GM06990 (cell line): ENCODE data around the gene TMEM178B.

Experiments used
- DNase-seq: peaks from one replicate; pipeline ENCODE4 v3.0.0-alpha.2; 2011; ENCODE audit not compliant: insufficient read length; ENCODE audit errors: extremely low read depth
- H3K27me3 ChIP-seq: replicated peaks from 2 replicates; pipeline ENCODE4 v1.6.0; 2011; ENCODE audit warnings: low read length; ENCODE audit not compliant: control insufficient read depth, insufficient read depth
- H3K36me3 ChIP-seq: 2 replicates; pipeline ENCODE4 v1.5.1; 2011; ENCODE audit warnings: low read length; ENCODE audit not compliant: control insufficient read depth, insufficient read depth
- H3K4me3 ChIP-seq: replicated peaks from 2 replicates; pipeline ENCODE4 v1.5.1; 2011; ENCODE audit warnings: low read depth, mild to moderate bottlenecking, control low read depth, low read length
- TF ChIP-seq, protein P1 (sequence below): IDR thresholded peaks from 2 replicates; pipeline ENCODE4 v1.5.1; 2011; ENCODE audit warnings: low read length, control low read depth, mild to moderate bottlenecking, inconsistent platforms; ENCODE audit not compliant: insufficient read depth, poor library complexity, severe bottlenecking

Gene TMEM178B

DNA sequence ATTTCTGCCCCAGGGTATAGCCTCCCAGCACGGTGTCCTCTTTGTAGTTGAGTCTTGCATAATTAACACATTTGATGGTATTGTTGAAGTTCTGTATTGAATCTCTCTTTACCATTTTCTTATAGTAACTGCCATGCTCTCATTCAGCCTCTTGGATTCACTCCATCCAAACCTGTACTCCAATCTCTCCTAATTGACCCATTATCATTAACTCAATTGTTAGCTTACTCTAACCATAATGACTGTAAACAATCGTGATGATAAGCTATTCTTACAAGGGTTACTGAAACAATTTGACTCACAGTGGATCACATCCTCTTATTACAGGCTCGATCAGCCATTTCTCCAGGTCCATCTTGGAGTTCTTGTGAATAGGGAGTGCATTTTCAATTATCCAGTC is 285.4 kb downstream of the TMEM178B start:
- TF ChIP-seq, protein P1, sequence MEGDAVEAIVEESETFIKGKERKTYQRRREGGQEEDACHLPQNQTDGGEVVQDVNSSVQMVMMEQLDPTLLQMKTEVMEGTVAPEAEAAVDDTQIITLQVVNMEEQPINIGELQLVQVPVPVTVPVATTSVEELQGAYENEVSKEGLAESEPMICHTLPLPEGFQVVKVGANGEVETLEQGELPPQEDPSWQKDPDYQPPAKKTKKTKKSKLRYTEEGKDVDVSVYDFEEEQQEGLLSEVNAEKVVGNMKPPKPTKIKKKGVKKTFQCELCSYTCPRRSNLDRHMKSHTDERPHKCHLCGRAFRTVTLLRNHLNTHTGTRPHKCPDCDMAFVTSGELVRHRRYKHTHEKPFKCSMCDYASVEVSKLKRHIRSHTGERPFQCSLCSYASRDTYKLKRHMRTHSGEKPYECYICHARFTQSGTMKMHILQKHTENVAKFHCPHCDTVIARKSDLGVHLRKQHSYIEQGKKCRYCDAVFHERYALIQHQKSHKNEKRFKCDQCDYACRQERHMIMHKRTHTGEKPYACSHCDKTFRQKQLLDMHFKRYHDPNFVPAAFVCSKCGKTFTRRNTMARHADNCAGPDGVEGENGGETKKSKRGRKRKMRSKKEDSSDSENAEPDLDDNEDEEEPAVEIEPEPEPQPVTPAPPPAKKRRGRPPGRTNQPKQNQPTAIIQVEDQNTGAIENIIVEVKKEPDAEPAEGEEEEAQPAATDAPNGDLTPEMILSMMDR, result no peak
- Histone ChIP-seq H3K4me3 (no peak overlapping the region), H3K27me3 (no peaks in the 10 kb centered on the region; the same call in 1 of the 2 replicates), H3K36me3 (no peaks in the 10 kb centered on the region)
- DNase-seq, result no peak

DNA sequence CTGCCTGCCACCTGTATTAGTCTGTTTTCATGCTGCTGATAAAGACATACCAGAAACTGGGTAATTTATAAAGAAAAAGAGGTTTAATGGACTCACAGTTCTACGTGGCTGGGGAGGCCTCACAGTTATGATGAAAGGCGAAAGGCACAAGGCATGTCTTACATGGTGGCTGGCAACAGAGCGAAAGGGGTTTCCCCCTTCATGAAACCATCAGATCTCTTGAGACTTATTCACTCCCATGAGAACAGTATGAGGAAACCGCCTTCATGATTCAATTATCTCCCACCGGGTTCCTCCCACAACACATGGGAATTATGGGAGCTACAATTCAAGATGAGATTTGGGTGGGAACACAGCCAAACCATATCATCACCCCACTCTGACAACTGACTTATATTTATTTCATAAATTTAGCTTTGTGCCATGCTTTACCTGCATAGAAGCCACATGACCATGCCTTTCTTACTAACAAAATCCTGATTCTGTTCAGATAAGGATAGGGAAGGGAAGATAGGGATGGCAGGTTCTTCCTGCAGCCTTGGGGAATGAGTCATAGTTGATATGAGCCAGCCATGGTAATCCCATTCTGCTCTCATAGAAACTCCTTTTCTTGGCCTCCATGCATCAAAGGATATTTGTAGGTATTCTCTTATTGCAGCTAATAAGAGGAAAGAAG is 286.0 kb downstream of the TMEM178B start:
- Histone ChIP-seq H3K27me3 (no peaks in the 10 kb centered on the region; the same call in 1 of the 2 replicates), H3K36me3 (no peaks in the 10 kb centered on the region), H3K4me3 (no peak overlapping the region)
- DNase-seq, result no peak
- TF ChIP-seq, protein P1, result no peak

DNA sequence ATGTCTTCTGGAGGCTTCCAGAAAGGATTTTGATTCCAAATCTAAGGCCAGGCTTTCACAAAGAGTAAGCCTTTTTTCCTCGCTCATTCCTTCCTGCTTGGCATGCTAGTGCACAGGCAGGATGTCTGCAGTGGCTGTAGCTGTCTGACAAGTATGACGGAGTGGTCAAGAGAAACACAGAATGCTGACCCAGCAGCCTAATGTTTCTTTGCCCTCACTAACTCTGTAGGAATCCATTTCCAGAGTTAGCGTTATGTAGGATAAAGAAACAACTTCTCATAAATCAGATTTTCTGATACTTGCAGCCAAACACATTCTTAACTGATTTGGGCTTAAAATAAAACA is 286.5 kb downstream of the TMEM178B start:
- Histone ChIP-seq H3K4me3 (no peak overlapping the region), H3K36me3 (no peaks in the 10 kb centered on the region), H3K27me3 (no peaks in the 10 kb centered on the region; the same call in 1 of the 2 replicates)
- TF ChIP-seq, protein P1, result no peak
- DNase-seq, result no peak

DNA sequence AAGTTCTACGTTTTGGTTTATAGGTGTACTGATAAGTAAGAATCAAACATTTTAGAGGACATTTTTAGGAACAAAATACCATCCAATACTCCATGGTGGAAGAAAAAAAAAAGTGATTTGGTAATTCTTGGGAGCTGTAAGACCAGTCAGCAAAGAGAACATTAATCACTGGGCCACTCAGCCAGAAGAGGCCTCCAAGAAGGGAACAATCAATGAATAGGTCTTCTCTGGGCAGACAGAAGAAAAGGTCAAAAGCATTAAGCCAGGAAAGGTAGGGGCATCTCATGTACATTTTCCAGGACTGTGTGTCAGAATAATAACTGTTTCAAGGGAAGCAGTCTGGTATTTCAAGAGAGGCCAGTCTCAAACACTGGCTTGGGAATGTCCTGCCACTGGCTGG is 286.9 kb downstream of the TMEM178B start:
- Histone ChIP-seq H3K27me3 (no peaks in the 10 kb centered on the region; the same call in 1 of the 2 replicates), H3K4me3 (no peak overlapping the region), H3K36me3 (no peaks in the 10 kb centered on the region)
- TF ChIP-seq, protein P1, result no peak
- no peak for DNase-seq

DNA sequence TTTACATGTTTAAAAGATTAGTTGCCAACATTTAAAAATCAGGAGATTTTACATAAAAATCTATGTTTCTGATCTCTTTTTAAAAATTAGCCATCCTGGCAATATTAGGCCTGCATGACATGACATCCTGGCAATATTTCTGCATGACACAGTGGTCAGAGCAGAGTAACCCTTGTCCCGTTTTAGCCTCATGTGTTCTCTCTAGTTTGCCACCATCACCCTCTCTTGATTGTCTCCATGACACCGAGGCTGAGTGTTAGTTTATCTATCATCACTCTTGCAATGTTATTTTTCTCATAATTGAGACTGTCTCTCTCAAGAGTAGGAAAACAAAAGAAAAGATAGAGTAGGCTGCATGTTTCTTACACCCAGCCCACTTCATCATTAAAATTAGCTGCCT is 287.6 kb downstream of the TMEM178B start:
- TF ChIP-seq, protein P1, result no peak
- Histone ChIP-seq H3K4me3 (no peak overlapping the region), H3K27me3 (no peaks in the 10 kb centered on the region; the same call in 1 of the 2 replicates), H3K36me3 (no peaks in the 10 kb centered on the region)
- no peak for DNase-seq

DNA sequence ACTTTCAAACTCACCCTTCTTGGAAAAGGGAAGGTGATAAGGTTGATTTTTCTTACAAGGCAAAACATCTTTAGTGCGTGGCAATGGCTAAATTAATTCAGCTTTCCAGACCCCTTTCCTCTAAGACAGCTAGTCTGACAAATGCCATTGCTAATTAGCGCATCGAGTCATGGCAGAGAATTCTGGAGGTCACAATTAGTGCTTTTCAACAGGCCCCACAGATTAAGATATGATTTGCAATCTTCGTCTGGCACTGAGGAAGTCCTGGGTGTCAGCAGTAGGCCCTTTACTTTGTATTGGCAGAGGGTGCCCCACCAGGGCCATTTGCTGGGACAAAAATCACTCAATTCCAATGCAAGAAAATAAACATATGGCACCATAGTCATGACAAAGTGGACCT is 288.1 kb downstream of the TMEM178B start:
- H3K4me3 ChIP-seq, result no peak overlapping the region
- TF ChIP-seq, protein P1, result no peak
- no peaks in the 10 kb centered on the region; the same call in 1 of the 2 replicates for H3K27me3 ChIP-seq
- no peaks in the 10 kb centered on the region for H3K36me3 ChIP-seq
- DNase-seq, result no peak
